HEK293T (cell line): ENCODE measurements around the gene TRRAP.
"Not testable (repeated sequence)": the region's sequence is repeated elsewhere in the genome, so short reads cannot be mapped to it uniquely, and the experiment has no call there.

Source experiments
- CTBP1 ChIP-seq: fragments of 450-650 bp; IDR thresholded peaks from 2 replicates; pipeline ENCODE4 v1.6.1; 2016; ENCODE audit warnings: borderline replicate concordance
- ELF4 ChIP-seq: fragments of 450-650 bp; IDR thresholded peaks from 2 replicates; pipeline ENCODE4 v1.6.1; 2017; ENCODE audit warnings: antibody characterized with exemption
- FOXK2 ChIP-seq: fragments of 450-650 bp; IDR thresholded peaks from 2 replicates; pipeline ENCODE4 v1.6.1; 2016; ENCODE audit warnings: mild to moderate bottlenecking
- L3MBTL2 ChIP-seq: fragments of 450-650 bp; conservative IDR thresholded peaks from 2 replicates; pipeline ENCODE4 v1.6.1; 2016; ENCODE audit warnings: mild to moderate bottlenecking
- SP1 ChIP-seq: fragments of 450-650 bp; IDR thresholded peaks from 2 replicates; pipeline ENCODE4 v1.6.1; 2017
- ZNF384 ChIP-seq: fragments of 450-650 bp; IDR thresholded peaks from 2 replicates; pipeline ENCODE4 v1.6.1; 2016

DNA sequence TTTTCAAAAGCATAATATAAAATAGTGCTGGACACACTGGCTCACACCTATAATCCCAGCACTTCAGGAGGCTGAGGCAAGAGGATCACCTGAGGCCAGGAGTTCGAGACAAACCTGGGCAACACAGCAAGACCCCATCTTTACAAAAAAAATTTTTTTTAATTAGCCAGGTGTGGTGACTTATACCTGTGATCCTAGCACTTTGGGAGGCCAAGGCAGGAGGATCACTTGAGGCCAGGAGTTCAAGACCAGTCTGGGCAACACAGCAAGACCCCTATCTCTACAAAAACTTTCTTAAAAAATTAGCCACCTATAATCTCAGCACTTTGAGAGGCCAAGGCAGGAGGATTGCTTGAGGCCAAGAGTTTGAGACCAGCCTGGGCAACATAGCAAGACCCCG is 35.8 kb upstream of the TRRAP start:
- TF ChIP-seq ZNF384, FOXK2, SP1, ELF4, L3MBTL2, CTBP1: not testable (repeated sequence)
